ENCODE results near the gene ADAMTSL3. TPM values are rescaled to one million over a fixed set of nuclear protein-coding genes. Genes with fewer than 3 reads are reported as not detected.

The ADAMTSL3 gene
- total RNA-seq, 1 donor from 2014 or later: 11.5 TPM

- intact Hi-C loops (cut with DNase I): no loop called here
- no peak for ATAC-seq
Observed at GRCh38 chr15:83886321-83886720, 232.4 kb downstream of the ADAMTSL3 start.

GRCh38 chr15:83887404-83887803 is 233.5 kb downstream of the ADAMTSL3 start:
- DNase-seq (ENCODE audit: missing footprints) (no peak), ATAC-seq (no peak)
- intact Hi-C loops (cut with DNase I): no loop called here

More at GRCh38 chr15:83886321-83886720, 232.4 kb downstream of the ADAMTSL3 start:
- no peak for DNase-seq (ENCODE audit: missing footprints)

- intact Hi-C loops (cut with DNase I): no loop called here
- ATAC-seq: no peak
- DNase-seq (ENCODE audit: missing footprints): no peak
Observed at GRCh38 chr15:83887961-83888360, 234.0 kb downstream of the ADAMTSL3 start.

- no peak for ATAC-seq
- no peak for DNase-seq (ENCODE audit: missing footprints)
- intact Hi-C loops (cut with DNase I): no loop called here
Observed at GRCh38 chr15:83889995-83890394, 236.1 kb downstream of the ADAMTSL3 start.

- intact Hi-C loops (cut with DNase I): no loop called here
- ATAC-seq (peak; percentile 63), DNase-seq (ENCODE audit: missing footprints) (no peak)
Observed at GRCh38 chr15:83890587-83890986, 236.7 kb downstream of the ADAMTSL3 start.

GRCh38 chr15:83892498-83892897 is 238.6 kb downstream of the ADAMTSL3 start:
- DNase-seq (ENCODE audit: missing footprints) (no peak), ATAC-seq (no peak)
- intact Hi-C loops (cut with DNase I): no loop called here

- ATAC-seq (no peak), DNase-seq (ENCODE audit: missing footprints) (no peak)
- intact Hi-C loops (cut with DNase I): no loop called here
Observed at GRCh38 chr15:83893308-83893707, 239.4 kb downstream of the ADAMTSL3 start.

GRCh38 chr15:83897037-83897436 is 243.1 kb downstream of the ADAMTSL3 start:
- intact Hi-C loops (cut with DNase I): no loop called here
- ATAC-seq (no peak), DNase-seq (ENCODE audit: missing footprints) (no peak)

- no peak for ATAC-seq
- DNase-seq (ENCODE audit: missing footprints): no peak
- intact Hi-C loops (cut with DNase I): no loop called here
Observed at GRCh38 chr15:83898361-83898760, 244.4 kb downstream of the ADAMTSL3 start.

GRCh38 chr15:83899670-83900069 is 245.7 kb downstream of the ADAMTSL3 start:
- ATAC-seq: peak; percentile 76
- no peak for DNase-seq (ENCODE audit: missing footprints)
- intact Hi-C loops (cut with DNase I): no loop called here

GRCh38 chr15:83904107-83905040 is 250.5 kb downstream of the ADAMTSL3 start:
- ATAC-seq (peak; percentile 37), DNase-seq (ENCODE audit: missing footprints) (no peak)

GRCh38 chr15:83905556-83906273 is 251.8 kb downstream of the ADAMTSL3 start:
- no peak for DNase-seq (ENCODE audit: missing footprints)
- intact Hi-C loops (cut with DNase I): no loop called here
- no peak for ATAC-seq

More at GRCh38 chr15:83904107-83905040, 250.5 kb downstream of the ADAMTSL3 start:
- intact Hi-C loops (cut with DNase I): no loop called here

GRCh38 chr15:83911345-83911744 is 257.4 kb downstream of the ADAMTSL3 start:
- DNase-seq (ENCODE audit: missing footprints) (no peak), ATAC-seq (no peak)
- intact Hi-C loops (cut with DNase I): no loop called here

- intact Hi-C loops (cut with DNase I): no loop called here
- ATAC-seq (no peak), DNase-seq (ENCODE audit: missing footprints) (no peak)
Observed at GRCh38 chr15:83912343-83912742, 258.4 kb downstream of the ADAMTSL3 start.

- DNase-seq (ENCODE audit: missing footprints): no peak
- intact Hi-C loops (cut with DNase I): no loop called here
- ATAC-seq: no peak
Observed at GRCh38 chr15:83913034-83913632, 259.2 kb downstream of the ADAMTSL3 start.

GRCh38 chr15:83914906-83915305 is 261.0 kb downstream of the ADAMTSL3 start:
- no peak for ATAC-seq
- intact Hi-C loops (cut with DNase I): no loop called here
- no peak for DNase-seq (ENCODE audit: missing footprints)

GRCh38 chr15:83917432-83917831 is 263.5 kb downstream of the ADAMTSL3 start:
- DNase-seq (ENCODE audit: missing footprints) (no peak), ATAC-seq (no peak)
- intact Hi-C loops (cut with DNase I): no loop called here

GRCh38 chr15:83918011-83918410 is 264.1 kb downstream of the ADAMTSL3 start:
- ATAC-seq (no peak), DNase-seq (ENCODE audit: missing footprints) (no peak)
- intact Hi-C loops (cut with DNase I): no loop called here

- intact Hi-C loops (cut with DNase I): no loop called here
- ATAC-seq: no peak
Observed at GRCh38 chr15:83919319-83919830, 265.5 kb downstream of the ADAMTSL3 start.

More at GRCh38 chr15:83919319-83919830, 265.5 kb downstream of the ADAMTSL3 start:
- DNase-seq (ENCODE audit: missing footprints): no peak
